OCI-LY3 (cell line): ENCODE results near the gene NOS1.

Experiments used
- H2AFZ ChIP-seq: fragments of 200-600, 300-600 bp; shearing (Covaris generic); 2 replicates; pipeline ENCODE4 v1.6.0; 2014; ENCODE audit warnings: antibody characterized with exemption, low read depth, low read length
- H3K27ac ChIP-seq: fragments of 200-600, 300-600 bp; sonication (generic); 2 replicates; pipeline ENCODE4 v1.5.1; 2014; ENCODE audit warnings: mild to moderate bottlenecking, low read length, moderate library complexity, mixed read lengths
- H3K27me3 ChIP-seq: fragments of 200-600, 300-600 bp; sonication (generic); 2 replicates; pipeline ENCODE4 v1.6.1; 2014; ENCODE audit warnings: low read depth, low read length, mixed read lengths
- H3K36me3 ChIP-seq: fragments of 200-600, 300-600 bp; sonication (generic); replicated peaks from 2 replicates; pipeline ENCODE3; 2014; ENCODE audit warnings: low read depth, low read length, mixed read lengths
- H3K4me1 ChIP-seq: fragments of 300-600, 200-600 bp; sonication (generic); 2 replicates; pipeline ENCODE4 v1.6.1; 2014; ENCODE audit warnings: low read length, mixed read lengths
- H3K4me2 ChIP-seq: fragments of 200-600, 300-600 bp; sonication (generic); 2 replicates; pipeline ENCODE4 v1.6.1; 2014; ENCODE audit warnings: low read length, mixed read lengths
- H3K4me3 ChIP-seq: fragments of 300-600, 200-600 bp; sonication (generic); 2 replicates; pipeline ENCODE4 v1.5.1; 2014; ENCODE audit warnings: antibody characterized with exemption, mild to moderate bottlenecking, low read length, moderate library complexity
- H3K79me2 ChIP-seq: fragments of 300-600, 200-600 bp; shearing (Covaris generic); 2 replicates; pipeline ENCODE4 v1.6.1; 2014; ENCODE audit warnings: mild to moderate bottlenecking, low read length, mixed read lengths
- H3K9ac ChIP-seq: fragments of 300-600, 200-600 bp; shearing (Covaris generic); 2 replicates; pipeline ENCODE4 v1.6.0; 2014; ENCODE audit warnings: mild to moderate bottlenecking, low read length, moderate library complexity
- H3K9me3 ChIP-seq: fragments of 200-600, 300-600 bp; shearing (Covaris generic); 2 replicates; pipeline ENCODE4 v1.6.1; 2014; ENCODE audit warnings: low read length, mixed read lengths; ENCODE audit not compliant: insufficient read depth
- H4K20me1 ChIP-seq: fragments of 200-600, 300-600 bp; sonication (generic); 2 replicates; pipeline ENCODE4 v1.6.1; 2016; ENCODE audit warnings: low read length, mixed read lengths; ENCODE audit not compliant: insufficient read depth
- EZH2phosphoT487 ChIP-seq: fragments of 200-600 bp; shearing (Covaris generic); IDR thresholded peaks from 2 replicates; pipeline ENCODE4 v1.6.1; 2018; ENCODE audit warnings: antibody characterized with exemption, mixed run types, low read depth
- TF ChIP-seq, protein P1 (sequence below): fragments of 200-600, 300-600 bp; sonication (generic); IDR thresholded peaks from 2 replicates; pipeline ENCODE4 v1.5.1; 2014; ENCODE audit warnings: antibody characterized with exemption, low read length, low read depth

NOS1 gene

DNA sequence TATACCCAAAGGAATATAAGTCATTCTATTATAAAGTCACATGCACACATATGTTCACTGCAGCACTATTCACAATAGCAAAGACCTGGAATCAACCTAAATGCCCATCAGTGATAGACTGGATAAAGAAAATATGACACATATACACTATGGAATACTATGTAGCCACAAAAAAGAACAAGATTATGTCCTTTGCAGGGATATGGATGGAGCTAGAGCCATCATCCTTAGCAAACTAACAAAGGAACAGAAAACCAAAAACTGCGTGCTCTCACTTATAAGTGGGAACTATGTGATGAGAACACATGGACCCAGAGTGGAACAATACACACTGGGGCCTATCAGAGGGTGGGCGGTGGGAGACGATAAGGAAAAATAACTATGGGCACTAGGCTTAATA lies 192.4 kb downstream of the NOS1 start:
- Histone ChIP-seq H3K4me1 (no peaks in the 10 kb centered on the region), H3K27me3 (no peaks in the 10 kb centered on the region), H3K9me3 (no peaks in the 10 kb centered on the region), H4K20me1 (0 out of 2 replicates have a peak, but pooled peaks cover 2% of the 10 kb centered on the region), H3K36me3 (peaks cover 65% of the 10 kb centered on the region), H3K4me2 (no peak overlapping the region), H2AFZ (no peak overlapping the region), H3K79me2 (no peaks in the 10 kb centered on the region), H3K9ac (no peak overlapping the region), H3K4me3 (no peak overlapping the region), H3K27ac (no peak overlapping the region)
- TF ChIP-seq, protein P1, sequence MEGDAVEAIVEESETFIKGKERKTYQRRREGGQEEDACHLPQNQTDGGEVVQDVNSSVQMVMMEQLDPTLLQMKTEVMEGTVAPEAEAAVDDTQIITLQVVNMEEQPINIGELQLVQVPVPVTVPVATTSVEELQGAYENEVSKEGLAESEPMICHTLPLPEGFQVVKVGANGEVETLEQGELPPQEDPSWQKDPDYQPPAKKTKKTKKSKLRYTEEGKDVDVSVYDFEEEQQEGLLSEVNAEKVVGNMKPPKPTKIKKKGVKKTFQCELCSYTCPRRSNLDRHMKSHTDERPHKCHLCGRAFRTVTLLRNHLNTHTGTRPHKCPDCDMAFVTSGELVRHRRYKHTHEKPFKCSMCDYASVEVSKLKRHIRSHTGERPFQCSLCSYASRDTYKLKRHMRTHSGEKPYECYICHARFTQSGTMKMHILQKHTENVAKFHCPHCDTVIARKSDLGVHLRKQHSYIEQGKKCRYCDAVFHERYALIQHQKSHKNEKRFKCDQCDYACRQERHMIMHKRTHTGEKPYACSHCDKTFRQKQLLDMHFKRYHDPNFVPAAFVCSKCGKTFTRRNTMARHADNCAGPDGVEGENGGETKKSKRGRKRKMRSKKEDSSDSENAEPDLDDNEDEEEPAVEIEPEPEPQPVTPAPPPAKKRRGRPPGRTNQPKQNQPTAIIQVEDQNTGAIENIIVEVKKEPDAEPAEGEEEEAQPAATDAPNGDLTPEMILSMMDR, result no peak
- TF ChIP-seq EZH2phosphoT487, result no peak

GRCh38 chr12:117167769-117168168 lies 193.7 kb downstream of the NOS1 start:
- H4K20me1 ChIP-seq, result 0 out of 2 replicates have a peak, but pooled peaks cover 2% of the 10 kb centered on the region
- no peak overlapping the region for H2AFZ ChIP-seq
- H3K27me3 ChIP-seq, result no peaks in the 10 kb centered on the region
- H3K9me3 ChIP-seq, result no peaks in the 10 kb centered on the region
- no peaks in the 10 kb centered on the region for H3K79me2 ChIP-seq
- H3K4me3 ChIP-seq, result no peak overlapping the region
- H3K27ac ChIP-seq, result no peak overlapping the region
- no peaks in the 10 kb centered on the region for H3K4me1 ChIP-seq
- no peak overlapping the region for H3K9ac ChIP-seq
- H3K4me2 ChIP-seq, result no peak overlapping the region
- H3K36me3 ChIP-seq, result peaks cover 59% of the 10 kb centered on the region
- TF ChIP-seq EZH2phosphoT487, result no peak
- TF ChIP-seq, protein P1, result no peak

DNA sequence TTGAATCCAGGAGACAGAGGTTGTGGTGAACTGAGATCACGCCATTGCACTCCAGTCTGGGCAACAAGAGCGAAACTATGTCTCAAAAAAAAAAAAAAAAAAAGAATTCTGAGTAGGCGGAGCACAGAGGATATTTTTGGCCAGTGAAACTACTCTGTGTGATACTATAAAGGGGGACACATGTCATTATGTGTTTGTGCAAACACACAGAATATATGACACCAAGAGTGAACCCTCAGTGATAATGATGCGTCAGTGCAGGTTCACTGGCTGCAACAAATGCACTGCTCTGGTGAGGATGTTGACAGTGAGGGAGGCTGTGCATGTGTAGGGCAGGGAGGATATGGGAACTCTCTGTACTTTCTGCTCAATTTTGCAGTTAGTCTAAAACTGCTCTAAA lies 195.3 kb downstream of the NOS1 start:
- peaks cover 59% of the 10 kb centered on the region for H3K36me3 ChIP-seq
- H3K9me3 ChIP-seq, result no peaks in the 10 kb centered on the region
- no peak overlapping the region for H3K9ac ChIP-seq

GRCh38 chr12:117165342-117165741 lies 196.1 kb downstream of the NOS1 start:
- TF ChIP-seq, protein P1, result no peak
- no peak for TF ChIP-seq EZH2phosphoT487
- H3K36me3 ChIP-seq, result peaks cover 59% of the 10 kb centered on the region
- H3K27me3 ChIP-seq, result no peaks in the 10 kb centered on the region

More for the DNA sequence above, 195.3 kb downstream of the NOS1 start:
- no peak overlapping the region for H3K4me3 ChIP-seq
- no peak for TF ChIP-seq EZH2phosphoT487
- TF ChIP-seq, protein P1, result no peak
- no peaks in the 10 kb centered on the region for H3K79me2 ChIP-seq
- no peaks in the 10 kb centered on the region for H3K27me3 ChIP-seq
- no peak overlapping the region for H3K27ac ChIP-seq
- H3K4me2 ChIP-seq, result no peak overlapping the region
- no peak overlapping the region for H2AFZ ChIP-seq
- no peaks in the 10 kb centered on the region for H3K4me1 ChIP-seq
- H4K20me1 ChIP-seq, result 0 out of 2 replicates have a peak, but pooled peaks cover 2% of the 10 kb centered on the region

More at GRCh38 chr12:117165342-117165741, 196.1 kb downstream of the NOS1 start:
- Histone ChIP-seq H3K9me3 (no peaks in the 10 kb centered on the region), H3K9ac (no peak overlapping the region), H3K4me2 (no peak overlapping the region), H2AFZ (no peak overlapping the region), H3K27ac (no peak overlapping the region), H3K4me1 (no peaks in the 10 kb centered on the region), H3K4me3 (no peak overlapping the region), H3K79me2 (no peaks in the 10 kb centered on the region), H4K20me1 (0 out of 2 replicates have a peak, but pooled peaks cover 2% of the 10 kb centered on the region)
